ENCODE data around the gene DIAPH1. TPM values are rescaled to one million over a fixed set of nuclear protein-coding genes. Genes with fewer than 3 reads are reported as not detected.

The DIAPH1 gene
- total and polyA plus RNA-seq, 8 donors, result 48.1 to 137 (median 60.2) TPM

DNA sequence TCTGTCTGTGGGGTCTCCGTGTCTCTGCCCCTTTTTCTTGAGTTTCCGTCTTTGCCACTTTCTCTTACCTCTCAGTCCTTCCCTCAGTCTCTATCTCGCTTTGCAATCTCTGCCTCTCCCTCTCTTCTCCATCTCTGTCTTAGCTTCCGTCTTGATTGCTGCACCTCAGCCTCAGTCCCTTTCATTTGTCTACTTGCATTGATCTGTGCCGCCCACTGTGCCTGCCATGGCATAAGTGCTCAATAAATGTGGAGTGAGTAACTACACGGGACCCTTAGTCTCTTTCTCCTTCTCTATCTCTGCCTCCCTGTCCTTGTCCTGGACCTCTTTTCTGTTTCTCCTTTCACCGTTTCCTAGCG, 123.4 kb downstream of the DIAPH1 start:
- intact Hi-C loops (cut with DNase I), result no loop called here
- no peak overlapping the region for H3K27ac ChIP-seq
- TF ChIP-seq CTCF (IDR thresholded peaks at IDR 0.05), result no peak

DNA sequence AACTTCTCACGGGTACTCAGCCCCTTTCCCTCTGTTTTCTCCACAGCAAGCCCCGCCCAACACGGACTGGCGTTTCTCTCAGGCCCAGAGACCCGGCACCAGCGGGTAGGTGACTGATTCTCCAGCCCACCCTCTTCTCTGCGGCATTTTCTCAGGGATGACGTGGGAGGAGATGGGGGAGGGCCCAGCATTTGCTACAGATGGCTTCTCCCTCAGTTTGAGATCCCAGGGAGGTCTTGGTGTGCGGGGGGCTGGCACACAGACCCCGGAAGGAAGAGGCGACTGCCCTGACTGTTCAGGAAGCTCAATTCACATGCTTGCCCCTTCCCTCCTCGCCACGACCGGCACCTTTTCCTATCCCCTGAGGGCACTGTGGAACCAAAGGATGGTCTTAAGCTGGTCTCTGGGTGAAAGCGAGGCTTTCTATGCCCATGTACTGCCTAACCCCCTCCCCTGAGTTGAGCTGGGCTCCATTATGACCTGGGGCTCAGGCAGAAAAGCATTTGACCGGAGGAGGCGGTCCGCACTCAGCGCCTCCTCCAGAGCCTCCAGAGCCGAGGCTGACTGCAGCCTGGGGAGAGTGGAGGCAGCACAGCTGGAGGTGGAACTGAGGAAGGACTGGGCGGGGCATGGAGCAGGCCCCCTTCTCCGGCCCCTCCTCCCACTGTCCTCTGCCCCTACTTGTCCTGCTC, 123.9 kb downstream of the DIAPH1 start:
- intact Hi-C loops (cut with DNase I), result no loop called here
- H3K4me1 ChIP-seq, result peaks cover 8 to 26% of the 10 kb centered on the region in 2 donors
- H3K9me3 ChIP-seq, result no peaks in the 10 kb centered on the region
- peaks cover 15 to 55% of the 10 kb centered on the region in 2 donors for H3K27me3 ChIP-seq
- H3K27ac ChIP-seq, result no peak overlapping the region
- TF ChIP-seq CTCF (IDR thresholded peaks at IDR 0.05), result no peak
- DNase-seq (no peak), ATAC-seq (no peak)
- H3K4me3 ChIP-seq, result no peak overlapping the region
- H3K36me3 ChIP-seq, result peaks cover 0 to 20% of the 10 kb centered on the region in 2 donors

More for the DNA sequence above, 123.4 kb downstream of the DIAPH1 start:
- Histone ChIP-seq H3K27me3 (peaks cover 15 to 50% of the 10 kb centered on the region in 2 donors), H3K9me3 (no peaks in the 10 kb centered on the region), H3K36me3 (peaks cover 0 to 18% of the 10 kb centered on the region in 2 donors), H3K4me1 (peaks cover 8 to 26% of the 10 kb centered on the region in 2 donors), H3K4me3 (no peak overlapping the region)
- no peak for DNase-seq
- ATAC-seq, result no peak

DNA sequence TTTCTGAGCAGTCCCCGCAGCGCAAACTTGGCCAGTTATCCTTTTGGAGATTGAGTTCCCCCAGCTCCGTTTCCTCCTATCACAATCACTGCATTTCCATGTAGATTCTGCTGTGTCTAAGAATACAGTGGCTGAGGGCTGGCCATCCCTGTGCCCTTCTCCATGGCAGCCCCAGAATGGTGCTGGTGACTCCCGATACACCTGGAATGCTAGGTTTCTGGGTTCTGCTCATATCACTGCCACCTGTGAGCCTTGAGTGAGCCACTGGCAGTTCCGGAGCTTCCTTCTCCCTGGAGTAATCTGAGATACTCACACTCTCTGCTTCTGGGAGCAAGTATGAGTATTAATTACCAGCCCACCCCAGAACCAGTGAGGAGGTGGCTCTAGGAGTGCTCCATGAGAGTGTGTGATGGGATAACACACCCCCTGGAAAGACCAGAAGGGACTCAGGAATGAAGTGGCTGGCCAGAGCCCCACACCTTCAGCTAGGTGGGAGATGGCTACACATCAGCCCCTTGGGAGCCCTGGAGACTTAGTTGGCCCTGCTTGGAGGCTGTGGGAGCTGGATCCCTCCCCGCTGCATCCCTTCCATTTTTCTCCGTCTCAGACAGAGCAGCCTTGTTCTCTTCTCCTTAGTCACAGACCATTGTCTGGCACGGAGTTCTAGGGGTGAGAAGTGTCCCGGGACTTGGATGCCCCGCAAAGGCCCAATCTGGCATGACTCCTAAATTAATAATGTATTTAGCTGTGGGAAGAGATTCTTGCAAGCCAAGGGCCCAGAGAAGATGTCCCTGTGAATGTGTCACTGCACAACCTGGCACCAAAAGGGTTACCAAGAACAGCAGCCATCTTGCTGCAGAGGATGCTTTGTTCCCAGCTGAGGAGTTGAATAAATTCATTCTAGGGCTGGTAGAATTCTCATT, 125.0 kb downstream of the DIAPH1 start:
- H3K27ac ChIP-seq, result peak overlapping the region in 1 of 2 donors; percentile 18
- peaks cover 15 to 65% of the 10 kb centered on the region in 2 donors for H3K27me3 ChIP-seq
- peak; percentile 28 for ATAC-seq

DNA sequence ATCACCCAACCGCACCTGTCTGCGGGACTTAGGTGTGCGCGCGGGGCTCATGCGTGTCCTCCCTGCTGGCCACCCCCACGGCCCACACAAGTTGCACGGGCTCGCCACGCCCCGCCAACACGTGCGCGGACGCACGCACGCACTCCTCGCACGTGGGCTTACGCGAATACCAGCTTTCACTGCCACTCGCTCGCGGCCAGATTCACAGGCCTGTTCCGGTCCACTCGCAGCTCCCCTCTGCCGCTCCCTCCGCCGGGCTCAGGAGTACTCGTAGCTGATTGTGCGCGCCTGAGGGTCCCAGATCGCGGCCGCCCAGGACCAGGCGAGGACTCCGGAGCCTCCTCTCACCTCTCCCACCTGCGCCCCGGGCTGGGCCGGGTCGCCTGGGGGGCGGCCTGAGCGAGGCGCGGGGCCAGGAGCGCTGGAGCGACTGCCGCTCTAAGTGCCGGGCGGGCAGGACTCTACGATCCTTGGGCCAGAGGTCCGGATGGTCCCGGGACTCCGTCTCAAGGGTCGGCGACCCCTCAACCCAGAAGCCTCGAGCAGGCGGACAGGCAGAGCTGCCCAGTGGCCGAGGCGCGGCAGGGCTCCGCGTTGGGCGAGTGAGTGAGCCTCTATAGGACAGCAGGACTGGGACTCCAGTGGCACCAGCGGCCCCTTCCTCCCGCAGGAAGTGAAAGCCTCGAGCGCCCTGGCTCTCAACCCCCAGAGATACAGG, 126.5 kb downstream of the DIAPH1 start:
- intact Hi-C loops (cut with DNase I), result no loop called here
- Histone ChIP-seq H3K4me1 (peaks cover 8 to 26% of the 10 kb centered on the region in 2 donors), H3K27me3 (peaks cover 15 to 79% of the 10 kb centered on the region in 2 donors), H3K27ac (no peak overlapping the region), H3K36me3 (peaks cover 0 to 20% of the 10 kb centered on the region in 2 donors), H3K9me3 (no peaks in the 10 kb centered on the region), H3K4me3 (no peak overlapping the region)
- TF ChIP-seq CTCF (IDR thresholded peaks at IDR 0.05), result no peak
- DNase-seq (no peak), ATAC-seq (no peak)

More for the DNA sequence above, 125.0 kb downstream of the DIAPH1 start:
- no peak for TF ChIP-seq CTCF (IDR thresholded peaks at IDR 0.05)
- no peaks in the 10 kb centered on the region for H3K9me3 ChIP-seq
- no peak overlapping the region for H3K4me3 ChIP-seq
- H3K4me1 ChIP-seq, result peaks cover 8 to 26% of the 10 kb centered on the region in 2 donors
- DNase-seq, result no peak
- intact Hi-C loops (cut with DNase I), result no loop called here
- peaks cover 0 to 20% of the 10 kb centered on the region in 2 donors for H3K36me3 ChIP-seq
